GDM1 (cell line): ENCODE measurements around the gene ZGPAT.
A peak's percentile ranks its signal among the peaks of the same experiment; 100 is the strongest.

Experiments used
- DNase-seq: peaks from one replicate; lab custom pipeline; 2025; lab: John Stamatoyannopoulos, UW

The ZGPAT gene

DNA sequence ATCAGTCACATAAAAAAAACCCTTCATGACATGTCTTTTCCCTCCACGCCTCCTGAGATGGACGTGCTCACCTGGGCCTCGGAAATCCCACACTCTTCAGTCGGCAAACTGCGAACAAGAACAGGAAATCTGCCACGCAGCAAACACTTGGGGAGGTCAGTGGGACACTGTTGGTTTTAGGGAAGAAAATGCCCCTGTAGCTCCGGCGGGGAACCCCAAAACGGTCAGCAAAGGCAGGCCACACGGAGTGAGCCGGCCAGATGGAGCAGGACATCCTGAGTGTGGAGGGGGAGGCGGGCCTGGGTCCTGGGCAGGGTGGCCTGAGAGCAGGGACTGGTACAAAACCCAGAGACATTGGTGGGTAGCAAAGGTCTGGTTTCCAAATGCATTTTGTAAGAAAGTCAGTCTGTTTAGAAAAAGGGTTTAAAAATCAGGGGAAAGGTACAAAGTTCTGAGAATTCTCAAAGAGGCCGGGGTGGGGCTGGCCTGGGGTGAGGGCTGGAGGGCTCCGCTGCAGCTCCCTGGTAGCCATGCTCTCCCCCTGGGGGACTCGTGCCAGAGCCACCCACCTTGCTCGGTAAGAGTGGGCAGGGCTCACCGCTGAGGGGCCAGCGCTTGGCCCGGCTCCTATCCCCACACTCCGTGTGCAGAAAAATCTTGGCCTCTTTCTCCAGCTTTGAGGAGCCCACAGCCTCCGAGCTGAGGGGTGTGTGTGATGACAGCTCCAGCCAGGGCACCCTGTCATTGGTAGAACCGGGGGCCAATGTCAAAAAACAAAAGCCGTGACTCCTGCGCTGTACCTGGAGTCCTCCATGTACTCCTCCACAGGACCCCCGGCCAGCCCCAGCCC, 37.0 kb downstream of the ZGPAT start:
- DNase-seq = no peak

GRCh38 chr20:63745424-63745805, 37.6 kb downstream of the ZGPAT start:
- no peak for DNase-seq

DNA sequence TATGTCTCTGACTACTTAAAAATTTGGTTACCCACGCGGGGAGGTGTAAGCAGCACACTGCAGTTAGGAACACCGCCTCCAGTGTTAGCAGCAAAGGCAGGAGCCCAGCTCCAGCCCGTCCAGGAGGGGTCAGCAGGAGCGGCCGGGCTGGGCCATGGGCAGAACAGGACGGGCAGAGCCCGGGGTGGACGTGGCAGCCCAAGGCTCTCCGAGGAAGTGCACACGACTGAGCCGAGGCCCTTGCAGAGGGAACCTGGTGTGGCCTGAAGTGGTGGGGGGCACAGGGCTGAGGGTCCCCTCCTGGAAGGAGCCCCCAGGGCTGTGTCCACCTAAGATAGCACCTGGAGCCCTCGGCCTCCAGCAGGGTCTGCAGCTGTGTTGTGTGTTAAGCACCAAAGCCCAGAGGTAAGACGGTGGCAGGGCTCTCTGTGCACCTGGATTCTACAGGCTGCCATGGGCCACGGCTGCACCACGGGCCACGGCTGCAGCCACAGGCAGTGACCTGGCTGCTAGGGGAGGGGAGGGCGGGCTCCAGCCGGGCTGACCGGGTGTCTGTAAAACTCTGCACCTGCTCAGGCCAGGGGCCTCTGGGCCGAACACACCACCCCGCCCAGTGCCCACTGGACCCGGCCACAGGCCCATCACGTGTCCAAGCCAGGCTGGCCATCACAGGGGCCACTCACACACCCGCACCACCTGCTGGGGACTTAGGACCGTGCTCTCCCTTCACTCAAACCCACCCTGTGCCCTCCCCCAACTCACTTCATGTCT, 38.3 kb downstream of the ZGPAT start:
- no peak for DNase-seq

DNA sequence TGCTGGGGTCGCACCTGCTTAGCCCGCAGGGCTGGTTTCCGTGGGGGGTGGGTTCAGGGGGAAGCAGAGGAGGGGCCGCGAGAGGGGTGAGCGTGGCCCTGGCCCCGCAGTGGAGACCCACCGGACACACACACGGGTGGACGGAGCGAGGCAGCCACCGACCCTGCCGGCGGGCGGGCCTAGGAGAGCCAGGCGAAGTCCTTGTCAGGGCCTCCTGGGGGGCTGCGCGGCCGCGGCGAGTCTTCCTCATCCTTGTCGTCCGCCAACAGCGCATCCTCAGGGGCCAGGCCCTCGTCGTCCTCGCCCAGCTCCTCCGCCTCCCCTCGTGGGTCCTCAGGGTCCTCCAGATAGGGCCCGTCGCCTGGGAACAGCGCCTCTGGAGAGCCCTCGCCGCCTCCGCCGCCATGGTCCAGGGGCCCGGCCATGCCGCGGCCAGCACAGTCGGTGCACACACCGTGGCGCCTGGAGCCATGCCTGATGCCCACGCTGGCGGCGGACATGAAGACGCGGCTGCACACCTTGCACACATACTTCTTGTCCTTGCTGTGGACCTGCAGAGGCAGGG, 39.0 kb downstream of the ZGPAT start:
- DNase-seq = no peak

DNA sequence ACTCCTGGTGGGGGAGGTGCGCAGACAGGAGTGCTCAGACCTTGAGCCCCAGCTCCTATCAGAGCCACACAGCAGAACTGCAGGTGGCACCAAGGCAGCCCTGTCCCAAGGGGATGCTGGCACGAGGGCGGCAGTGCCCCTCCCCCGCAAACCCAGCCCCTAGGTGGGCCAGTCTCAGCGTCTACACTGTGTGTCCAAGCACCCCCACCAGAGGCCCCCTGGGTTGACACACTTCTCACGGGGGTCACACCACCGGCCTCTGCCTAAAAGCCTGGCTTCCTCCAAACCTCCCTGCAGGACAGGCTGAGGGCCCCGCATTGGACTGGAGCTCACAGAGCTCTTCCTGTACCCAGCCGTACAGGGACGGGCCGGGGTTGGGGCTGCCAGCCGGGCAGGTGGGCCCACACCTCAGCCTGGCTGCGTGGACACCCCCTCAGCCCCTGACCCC, 39.8 kb downstream of the ZGPAT start:
- no peak for DNase-seq

- DNase-seq = no peak
These were observed 40.5 kb downstream of the ZGPAT start for GRCh38 chr20:63748070-63748933.

DNA sequence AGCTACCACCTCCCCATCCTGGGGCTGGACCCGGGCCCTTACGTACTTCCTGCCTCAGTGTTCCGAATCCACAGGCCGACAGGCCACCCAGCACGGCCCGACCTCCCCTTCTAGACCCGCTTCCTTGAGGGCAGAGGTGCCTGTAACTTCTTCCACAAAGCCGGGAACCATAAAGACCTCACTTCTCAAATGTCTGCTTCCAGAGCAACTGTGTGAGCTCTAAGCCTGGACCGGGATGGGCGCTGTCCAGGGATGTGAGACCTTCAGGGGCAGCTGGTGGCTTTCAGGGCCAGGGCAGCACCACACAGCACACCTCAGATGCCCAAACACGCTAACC, 41.1 kb downstream of the ZGPAT start:
- no peak for DNase-seq

DNA sequence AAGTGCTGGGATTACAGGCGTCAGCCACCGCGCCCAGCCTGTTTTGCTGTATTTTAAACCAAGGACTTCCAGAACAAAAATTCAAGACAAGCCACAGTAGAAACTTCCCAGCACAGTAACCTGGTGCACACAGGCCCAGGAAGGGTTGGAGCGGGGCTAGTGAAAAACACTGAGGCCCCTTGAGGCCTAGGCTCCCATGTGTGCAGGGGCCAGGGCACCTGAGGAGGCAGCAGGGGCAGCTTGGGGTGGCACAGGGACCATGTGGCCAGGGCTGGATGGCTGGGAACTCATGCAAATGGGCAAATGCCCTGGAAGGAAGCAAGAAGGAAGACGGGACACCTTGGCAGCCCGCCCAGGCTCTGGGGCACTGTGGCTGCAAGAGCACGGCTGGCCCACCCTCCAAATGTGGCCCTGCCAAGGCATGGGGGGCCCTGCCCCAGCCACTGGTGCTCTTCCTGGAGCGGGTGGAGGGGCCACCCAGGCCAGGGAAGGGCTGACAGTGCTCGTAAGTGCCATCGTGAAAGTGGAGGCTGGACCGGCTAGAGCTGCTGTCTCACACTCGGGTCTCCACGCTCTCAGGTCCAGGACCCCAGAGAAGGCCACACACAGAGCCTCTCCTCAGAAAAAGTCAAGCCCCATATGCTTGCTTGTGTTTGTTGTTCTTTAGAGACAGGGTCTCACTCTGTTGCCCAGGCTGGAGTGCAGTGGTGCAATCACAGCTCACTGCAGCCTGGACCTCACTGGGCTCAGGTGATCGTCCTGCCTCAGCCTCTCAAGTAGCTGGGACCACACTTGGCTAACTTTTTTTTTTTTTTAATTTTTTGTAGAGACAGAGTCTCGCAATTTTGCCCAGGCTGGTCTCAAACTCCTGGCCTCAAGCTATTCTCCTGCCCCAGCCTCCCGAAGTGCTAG, 42.0 kb downstream of the ZGPAT start:
- DNase-seq = no peak

GRCh38 chr20:63750807-63751470, 43.1 kb downstream of the ZGPAT start:
- DNase-seq = no peak

GRCh38 chr20:63751471-63752271, 43.8 kb downstream of the ZGPAT start:
- no peak for DNase-seq

- no peak for DNase-seq
These were observed 44.7 kb downstream of the ZGPAT start for GRCh38 chr20:63752411-63753101.

DNA sequence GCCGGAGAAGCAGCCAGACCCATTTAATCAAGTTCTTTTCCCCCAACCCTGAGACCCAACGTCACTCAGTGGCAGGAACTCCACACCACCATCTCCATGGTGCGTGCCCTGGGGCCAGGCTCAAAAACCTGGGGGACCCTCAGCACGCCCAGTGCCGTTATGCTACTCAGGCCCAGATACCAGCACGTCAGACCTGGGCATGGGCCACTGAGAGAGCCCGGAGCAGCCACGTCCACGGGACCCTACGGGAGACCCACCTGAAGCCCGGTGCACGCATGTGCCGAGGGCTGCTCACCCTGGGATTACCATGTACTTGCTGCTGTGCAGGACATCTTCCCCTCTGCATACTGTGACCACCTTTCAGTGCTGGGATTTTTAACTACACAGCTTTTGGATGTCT, 45.5 kb downstream of the ZGPAT start:
- no peak for DNase-seq

GRCh38 chr20:63754008-63754407, 46.2 kb downstream of the ZGPAT start:
- no peak for DNase-seq

DNA sequence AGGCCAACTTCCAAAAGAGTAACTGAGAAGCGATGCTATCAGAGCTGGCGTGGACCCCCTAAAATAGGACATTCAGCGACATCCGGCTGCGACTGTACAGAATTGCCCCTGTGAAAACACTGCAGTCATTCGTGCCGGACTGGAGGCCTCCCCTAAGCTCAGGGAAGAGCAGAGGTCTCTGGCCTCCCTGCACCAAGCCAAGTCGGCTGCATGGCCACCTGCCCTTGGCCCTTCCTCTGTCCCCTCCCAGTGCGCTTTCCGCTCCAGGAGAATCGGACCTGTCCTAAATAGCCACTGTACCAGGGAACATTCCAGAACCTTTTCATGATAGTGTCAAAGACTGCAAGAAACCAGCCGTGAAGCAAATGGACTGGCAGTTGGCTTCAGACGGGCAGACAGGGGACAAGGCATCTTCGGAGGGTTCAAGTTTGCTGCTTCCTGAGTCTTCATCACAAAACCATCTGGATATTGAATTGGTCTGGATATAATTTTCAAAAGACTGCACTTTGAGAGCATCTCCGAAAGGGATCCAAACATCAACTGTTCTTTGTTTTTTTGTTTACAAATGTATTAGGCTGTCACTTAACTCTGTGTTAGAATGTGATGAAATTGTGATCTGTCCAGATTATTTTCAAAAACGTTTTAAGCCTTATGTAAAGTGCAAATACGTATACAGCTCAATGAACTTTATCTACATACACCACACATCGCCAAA, 48.3 kb downstream of the ZGPAT start:
- no peak for DNase-seq

DNA sequence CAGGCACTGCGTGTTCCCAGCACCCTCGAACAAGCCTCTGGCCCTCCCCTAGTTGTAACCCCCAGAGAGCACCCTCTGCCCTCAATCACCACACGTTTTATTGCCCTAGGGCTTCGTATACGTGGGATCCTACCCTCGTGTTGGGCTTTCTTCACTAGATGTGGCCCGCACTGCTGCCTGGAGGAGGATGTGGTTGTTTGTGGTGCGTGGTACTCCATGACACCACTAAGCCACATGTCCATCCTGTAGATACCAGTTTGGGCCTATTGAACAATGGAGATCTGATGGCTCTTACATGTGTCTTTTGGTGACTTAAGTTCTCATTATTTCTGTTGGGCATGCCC, 48.8 kb downstream of the ZGPAT start:
- DNase-seq = peak; percentile 37

DNA sequence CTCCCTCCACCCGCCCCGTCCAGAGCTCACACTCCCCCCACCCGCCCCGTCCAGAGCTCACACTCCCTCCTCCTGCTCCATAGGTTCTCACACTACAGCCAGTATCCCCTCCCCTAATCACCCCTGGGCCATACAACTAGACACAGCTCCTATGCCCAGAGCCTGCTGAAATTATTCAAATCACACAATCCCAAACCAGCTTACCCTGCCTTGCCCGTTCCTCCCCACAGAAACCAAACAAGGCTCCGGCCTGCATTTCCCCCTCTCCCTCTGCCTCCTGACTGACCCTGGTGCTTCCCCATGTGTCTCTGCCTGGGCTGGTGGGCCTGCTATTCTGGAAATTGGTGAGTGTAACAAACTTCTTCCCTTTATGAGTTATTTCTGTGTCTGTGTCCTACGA, 50.3 kb downstream of the ZGPAT start:
- no peak for DNase-seq

GRCh38 chr20:63759377-63759901, 51.6 kb downstream of the ZGPAT start:
- DNase-seq = no peak
